ENCODE measurements around the gene LYPLA2.

DNA sequence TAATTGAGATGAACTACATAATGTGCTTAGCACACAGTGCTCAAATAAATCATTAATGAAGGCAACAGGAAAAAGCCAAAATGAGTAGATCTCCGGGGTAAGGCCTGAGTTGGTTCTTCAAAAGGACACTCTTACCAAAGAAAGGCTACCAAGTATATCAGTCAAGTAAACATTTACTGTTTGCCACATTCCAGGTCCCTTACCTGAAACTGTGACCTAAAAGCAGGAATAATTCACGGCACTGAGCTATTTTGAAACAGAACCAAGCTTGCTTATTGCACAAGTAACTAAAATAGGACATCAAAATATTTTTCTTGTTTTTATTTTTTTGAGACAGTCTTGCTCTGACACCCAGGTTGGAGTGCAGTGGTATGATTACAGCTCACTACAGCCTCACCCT is 14.7 kb upstream of the LYPLA2 start:
- TF ChIP-seq, protein P1, sequence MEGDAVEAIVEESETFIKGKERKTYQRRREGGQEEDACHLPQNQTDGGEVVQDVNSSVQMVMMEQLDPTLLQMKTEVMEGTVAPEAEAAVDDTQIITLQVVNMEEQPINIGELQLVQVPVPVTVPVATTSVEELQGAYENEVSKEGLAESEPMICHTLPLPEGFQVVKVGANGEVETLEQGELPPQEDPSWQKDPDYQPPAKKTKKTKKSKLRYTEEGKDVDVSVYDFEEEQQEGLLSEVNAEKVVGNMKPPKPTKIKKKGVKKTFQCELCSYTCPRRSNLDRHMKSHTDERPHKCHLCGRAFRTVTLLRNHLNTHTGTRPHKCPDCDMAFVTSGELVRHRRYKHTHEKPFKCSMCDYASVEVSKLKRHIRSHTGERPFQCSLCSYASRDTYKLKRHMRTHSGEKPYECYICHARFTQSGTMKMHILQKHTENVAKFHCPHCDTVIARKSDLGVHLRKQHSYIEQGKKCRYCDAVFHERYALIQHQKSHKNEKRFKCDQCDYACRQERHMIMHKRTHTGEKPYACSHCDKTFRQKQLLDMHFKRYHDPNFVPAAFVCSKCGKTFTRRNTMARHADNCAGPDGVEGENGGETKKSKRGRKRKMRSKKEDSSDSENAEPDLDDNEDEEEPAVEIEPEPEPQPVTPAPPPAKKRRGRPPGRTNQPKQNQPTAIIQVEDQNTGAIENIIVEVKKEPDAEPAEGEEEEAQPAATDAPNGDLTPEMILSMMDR (IDR thresholded peaks at IDR 0.05): no peak
- TF ChIP-seq POLR2A (IDR thresholded peaks at IDR 0.05) (no peak), EP300 (IDR thresholded peaks at IDR 0.05) (no peak)

Data from gastroesophageal sphincter (tissue), 3 donors.